HG03460 (cell line): ENCODE measurements around the gene TRPC4.

Experiments used
- ATAC-seq: cut with Tn5 transposase; IDR thresholded peaks from one replicate; pipeline ENCODE4 v1.9.1; 2021; ENCODE audit not compliant: unreplicated experiment

Gene TRPC4

DNA sequence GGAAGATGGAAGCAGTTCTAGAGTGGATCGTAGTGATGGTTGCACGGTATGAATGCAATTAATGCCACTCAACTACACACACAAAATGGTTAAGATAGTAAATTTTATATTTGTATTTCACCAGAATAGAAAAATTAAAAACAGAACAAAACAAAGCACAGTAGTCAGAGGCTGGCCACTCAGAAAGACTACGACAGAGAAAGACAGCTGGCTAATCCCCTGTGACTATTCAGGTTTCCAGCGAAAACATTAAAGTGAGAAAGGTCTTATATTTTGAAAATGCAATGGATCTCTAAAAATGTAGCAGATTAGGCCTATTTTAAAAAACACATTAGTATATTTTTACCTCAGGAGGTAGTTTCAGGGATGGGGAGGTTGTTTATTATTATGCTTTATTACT is 139.7 kb downstream of the TRPC4 start:
- ATAC-seq = no peak

DNA sequence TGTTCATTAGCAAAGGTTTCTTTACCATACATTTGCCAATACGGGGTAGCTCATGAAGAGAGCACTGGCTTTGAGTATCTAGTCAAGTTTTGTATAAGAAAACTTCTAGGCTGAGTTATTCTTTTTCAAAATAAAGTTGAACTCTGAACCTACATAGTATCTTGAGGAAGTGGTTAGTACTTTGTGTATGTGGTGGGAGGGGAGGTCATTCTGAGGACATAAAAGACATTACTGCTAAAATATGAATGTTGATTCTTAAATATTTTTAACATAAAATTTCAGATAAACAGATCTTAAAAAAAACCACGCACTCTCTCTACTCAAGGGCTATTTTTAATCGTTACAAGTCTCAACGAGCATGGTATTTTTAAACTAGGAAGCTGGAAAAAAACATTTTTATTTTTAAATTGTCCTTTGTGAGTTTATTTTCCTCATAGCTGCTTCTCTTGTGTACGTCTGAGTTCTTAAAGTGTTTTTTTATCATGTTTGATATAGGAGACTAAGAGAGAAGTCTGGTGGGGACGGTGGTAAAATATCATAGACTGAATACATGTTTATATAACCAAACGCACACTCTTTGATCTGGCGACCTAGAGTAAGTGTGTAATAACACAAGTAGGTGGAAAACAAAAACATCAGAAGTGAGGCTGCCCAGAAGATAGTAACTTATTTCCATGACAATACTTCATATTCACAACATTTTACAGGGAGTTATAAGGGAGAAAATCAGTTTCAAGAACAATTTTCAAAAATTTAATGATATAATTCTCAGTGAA is 153.0 kb downstream of the TRPC4 start:
- ATAC-seq = no peak

DNA sequence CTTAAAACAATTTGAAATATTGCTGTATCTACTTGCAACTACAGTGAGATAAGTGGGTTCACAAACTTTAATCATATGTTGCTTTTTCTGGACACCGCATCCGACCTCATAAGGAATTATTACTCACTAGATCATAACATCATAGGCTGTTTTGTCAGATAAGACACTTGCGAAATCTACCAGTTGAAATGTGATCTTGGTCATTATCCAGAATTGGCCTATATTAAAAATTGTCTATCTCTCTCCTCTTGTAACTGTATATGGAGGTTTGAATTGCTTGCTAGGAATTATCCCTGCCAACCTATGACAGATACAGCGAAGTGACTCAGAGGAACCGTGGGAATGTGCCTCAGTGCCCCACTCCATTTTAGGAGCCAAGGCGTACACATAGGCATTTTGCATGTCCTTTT is 154.0 kb downstream of the TRPC4 start:
- no peak for ATAC-seq

- no peak for ATAC-seq
Observed at GRCh38 chr13:37709318-37709717, 160.3 kb downstream of the TRPC4 start.

GRCh38 chr13:37707739-37708500 is 161.7 kb downstream of the TRPC4 start:
- ATAC-seq = no peak

DNA sequence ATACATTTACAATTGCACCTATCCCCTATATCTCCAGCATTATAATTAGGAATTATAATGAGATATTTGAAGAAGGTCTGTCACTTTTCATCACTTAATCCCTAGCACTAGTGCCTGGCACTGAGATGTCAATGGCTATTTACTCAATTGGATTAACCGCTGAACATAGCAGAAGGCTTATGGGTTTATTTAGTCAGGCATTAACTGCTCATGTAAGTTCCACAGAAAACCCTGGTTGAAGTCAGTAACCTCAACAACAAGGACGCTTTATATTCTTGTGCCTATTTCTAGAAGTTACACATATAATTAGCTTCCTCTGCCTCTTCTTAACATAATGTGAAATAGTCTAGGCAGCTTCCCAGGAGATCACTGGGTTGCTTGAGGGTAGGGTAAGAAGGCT is 163.5 kb downstream of the TRPC4 start:
- no peak for ATAC-seq

DNA sequence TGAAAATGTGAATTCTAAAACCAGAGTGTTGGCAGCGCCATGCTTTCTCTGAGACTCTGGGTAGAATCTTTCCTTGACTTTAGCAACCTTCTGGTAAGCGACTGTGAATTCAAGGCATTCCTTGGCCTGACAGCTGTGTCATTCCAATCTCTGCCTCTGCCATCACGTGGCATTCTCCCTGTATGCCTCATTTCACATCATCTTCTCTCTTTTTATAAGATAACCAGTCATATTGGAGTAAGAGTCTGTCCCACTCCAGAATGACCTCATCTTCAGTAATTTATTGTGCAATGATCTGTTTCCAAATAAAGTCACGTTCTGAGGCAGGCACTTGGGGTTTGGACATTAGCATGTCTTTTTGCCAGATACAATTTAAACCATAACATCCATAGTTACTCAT is 167.6 kb downstream of the TRPC4 start:
- no peak for ATAC-seq

DNA sequence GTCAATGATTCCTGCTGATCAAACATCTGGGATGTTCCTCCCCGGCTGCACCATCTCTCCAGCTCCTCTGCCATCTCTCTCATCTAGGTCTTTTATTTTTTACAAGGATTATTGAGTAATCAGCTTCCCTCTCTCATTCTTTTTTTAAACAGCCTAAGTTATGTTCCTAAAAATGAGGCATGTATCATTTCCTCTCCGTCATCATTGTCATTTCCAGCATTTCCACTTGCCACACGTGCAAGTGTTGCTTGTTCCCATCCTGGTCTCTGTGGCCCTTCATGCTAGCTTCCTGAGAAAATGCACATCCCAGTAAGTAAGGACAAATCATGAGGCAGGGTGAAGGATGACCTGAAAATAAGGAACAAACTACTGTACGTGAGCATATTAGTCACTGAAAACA is 168.3 kb downstream of the TRPC4 start:
- no peak for ATAC-seq

- ATAC-seq = no peak
Observed at GRCh38 chr13:37700887-37701286, 168.7 kb downstream of the TRPC4 start.

- ATAC-seq = no peak
Observed at GRCh38 chr13:37695200-37695599, 174.4 kb downstream of the TRPC4 start.

- no peak for ATAC-seq
Observed at GRCh38 chr13:37690361-37690760, 179.2 kb downstream of the TRPC4 start.

DNA sequence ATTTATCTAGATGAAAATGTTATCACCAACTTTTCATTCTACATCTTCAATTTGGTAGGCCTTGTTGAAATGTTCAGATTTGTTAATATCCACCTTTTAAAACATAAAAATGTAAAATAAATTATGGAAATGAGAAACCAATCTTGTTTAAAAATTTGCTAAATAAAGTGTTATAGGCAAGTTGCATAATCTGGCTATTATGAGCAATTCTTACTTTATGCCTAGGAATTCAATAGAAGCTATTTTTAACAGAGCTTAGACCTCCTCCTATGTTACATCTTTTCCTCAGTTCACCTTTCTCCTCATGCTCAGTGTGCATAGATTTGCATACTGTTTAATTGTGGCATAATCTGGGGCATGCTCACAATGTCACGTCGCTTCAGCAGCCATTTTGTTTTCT is 183.1 kb downstream of the TRPC4 start:
- no peak for ATAC-seq

- ATAC-seq = no peak
Observed at GRCh38 chr13:37685206-37685605, 184.4 kb downstream of the TRPC4 start.

GRCh38 chr13:37682496-37682895 is 187.1 kb downstream of the TRPC4 start:
- no peak for ATAC-seq

DNA sequence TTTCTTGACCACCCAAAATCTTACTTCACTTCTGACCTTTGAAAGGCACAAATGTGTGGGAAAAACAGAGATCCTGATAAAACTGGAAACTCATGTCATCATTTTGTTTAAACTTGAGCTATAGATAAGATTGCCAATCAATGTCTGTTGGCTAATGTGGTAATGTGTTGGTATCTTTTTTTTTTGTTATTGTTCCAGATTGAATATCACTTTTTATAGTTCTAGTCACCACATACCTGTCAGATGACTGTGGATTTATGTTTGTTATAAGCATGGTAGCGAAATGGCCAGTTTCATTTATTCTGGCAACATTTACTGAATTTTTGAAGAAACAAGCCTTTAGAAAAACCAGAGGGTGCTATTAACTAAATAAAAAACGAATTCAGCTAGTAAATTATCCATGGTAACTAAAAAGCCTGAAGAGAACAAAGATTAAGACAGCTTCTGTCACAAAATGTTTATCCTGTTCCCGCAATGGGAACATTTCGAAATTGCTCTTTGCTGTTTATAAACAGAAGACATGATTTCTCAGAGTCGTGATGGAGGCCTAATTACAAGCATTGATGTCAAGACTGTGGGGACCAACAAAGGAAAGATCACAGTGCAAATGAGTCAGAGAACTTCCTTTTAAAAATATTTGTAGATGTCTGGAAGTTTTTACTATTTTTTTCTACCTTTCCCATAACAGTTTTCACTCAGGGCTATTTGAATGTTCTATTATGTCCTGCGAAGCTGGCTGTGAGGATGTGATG is 188.1 kb downstream of the TRPC4 start:
- ATAC-seq = no peak

GRCh38 chr13:37680137-37680536 is 189.4 kb downstream of the TRPC4 start:
- ATAC-seq = no peak

DNA sequence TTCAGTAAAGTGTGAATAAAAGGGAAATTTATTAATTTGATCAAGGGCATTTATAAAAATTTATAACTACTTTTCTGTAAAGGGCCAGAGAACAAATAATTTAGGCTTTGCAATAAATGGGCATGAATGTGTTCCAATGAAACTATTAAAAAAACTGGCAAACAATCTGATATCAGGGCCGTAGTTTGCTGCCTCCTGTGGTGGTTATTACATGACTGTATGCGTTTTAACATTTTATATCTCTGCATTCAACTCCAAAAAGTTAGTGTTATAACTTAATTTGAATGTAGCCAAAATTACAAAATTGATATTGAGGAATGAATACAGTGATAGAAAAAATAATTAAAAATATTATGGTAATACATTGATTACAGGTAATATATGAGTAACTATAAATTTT is 190.5 kb downstream of the TRPC4 start:
- no peak for ATAC-seq

GRCh38 chr13:37669845-37670244 is 199.7 kb downstream of the TRPC4 start:
- ATAC-seq = no peak

DNA sequence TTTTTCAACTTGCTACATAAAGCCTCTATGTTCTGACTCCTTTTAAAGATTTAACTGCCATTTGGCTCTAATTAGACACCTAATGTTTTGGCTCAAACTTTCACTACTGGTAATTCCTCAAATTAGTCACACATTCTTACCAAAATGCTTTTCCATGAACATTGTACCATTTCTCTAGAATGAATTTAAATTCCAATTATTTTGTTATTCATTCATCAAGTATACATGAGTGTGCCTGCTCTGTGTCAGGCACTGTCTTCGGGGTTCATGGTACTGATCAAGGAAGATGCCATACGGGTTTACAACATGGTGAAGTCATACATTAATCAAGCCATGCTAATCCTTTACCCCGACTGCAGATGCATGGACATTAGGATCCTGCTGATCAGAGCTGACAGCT is 201.9 kb downstream of the TRPC4 start:
- ATAC-seq = no peak

DNA sequence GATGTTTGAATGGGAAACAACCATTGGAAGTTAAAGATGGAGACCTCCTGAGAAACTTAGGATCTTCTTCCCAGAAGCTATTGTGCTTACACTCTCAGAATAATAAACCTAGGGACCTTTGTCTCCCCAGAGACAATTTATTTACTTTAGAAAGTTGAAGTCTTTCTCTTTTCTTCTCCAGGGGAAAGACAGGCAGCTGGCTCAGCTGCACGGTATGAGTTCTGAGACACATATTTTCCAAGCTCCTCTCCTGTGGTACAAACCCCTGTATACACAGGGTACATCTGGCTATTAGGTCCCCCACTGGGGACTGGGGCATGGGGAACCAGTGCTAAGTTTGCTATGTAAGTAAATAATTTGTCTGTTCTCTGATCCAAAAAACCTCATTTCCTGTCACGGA is 203.5 kb downstream of the TRPC4 start:
- ATAC-seq = no peak

GRCh38 chr13:37665420-37665819 is 204.2 kb downstream of the TRPC4 start:
- no peak for ATAC-seq

DNA sequence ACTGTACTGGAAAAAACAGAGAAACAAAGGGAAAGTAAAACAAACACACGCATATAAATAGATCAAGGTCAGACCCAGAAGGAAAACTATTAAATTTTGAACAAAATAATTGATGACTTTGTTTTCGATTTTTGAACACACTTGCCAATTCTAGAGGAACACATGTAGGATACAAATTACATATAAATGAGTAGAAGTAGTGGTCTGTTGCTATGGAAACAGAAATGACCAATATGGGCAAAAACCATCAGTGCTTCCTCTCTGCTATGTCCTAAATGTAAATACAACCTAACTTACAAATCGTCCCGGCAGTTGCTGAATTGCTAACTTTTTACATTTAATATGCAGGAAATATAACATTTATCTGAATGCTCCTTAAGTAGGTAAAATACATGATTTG is 205.8 kb downstream of the TRPC4 start:
- no peak for ATAC-seq
